HG03108 (cell line): ENCODE results near the gene TMC6.

Experiments
- ATAC-seq: cut with Tn5 transposase; IDR thresholded peaks from one replicate; pipeline ENCODE4 v1.9.1; 2021; ENCODE audit warnings: moderate library complexity; ENCODE audit not compliant: unreplicated experiment

TMC6 gene

DNA sequence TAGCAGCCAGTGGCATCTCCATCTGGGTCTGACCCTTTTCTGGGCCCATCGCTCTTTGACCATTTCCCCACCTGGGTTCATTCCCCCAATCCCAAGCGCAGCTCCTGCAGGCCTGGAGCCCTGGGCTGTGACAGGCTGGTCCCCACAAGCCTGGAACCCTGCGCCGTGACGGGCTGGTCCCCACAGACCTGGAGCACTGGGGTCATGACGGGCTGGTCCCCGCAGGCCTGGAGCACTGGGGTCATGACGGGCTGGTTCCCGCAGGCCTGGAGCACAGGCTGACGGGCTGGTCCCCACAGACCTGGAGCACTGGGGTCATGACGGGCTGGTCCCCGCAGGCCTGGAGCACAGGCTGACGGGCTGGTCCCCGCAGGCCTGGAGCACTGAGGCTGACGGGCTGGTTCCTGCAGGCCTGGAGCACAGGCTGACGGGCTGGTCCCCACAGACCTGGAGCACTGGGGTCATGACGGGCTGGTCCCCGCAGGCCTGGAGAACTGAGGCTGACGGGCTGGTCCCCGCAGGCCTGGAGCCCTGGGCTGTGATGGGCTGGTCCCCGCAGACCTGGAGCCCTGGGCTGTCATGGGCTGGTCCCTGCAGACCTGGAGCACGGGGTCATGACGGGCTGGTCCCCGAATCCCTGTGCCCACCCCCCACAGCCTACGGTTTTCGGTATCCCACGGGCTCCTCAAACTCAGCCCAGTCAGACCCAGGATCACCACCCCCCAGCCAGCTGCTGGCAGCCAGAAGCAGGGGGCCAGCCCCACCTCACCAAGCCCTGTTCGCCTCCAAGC, 16.6 kb downstream of the TMC6 start:
- no peak for ATAC-seq

GRCh38 chr17:78111016-78111726, 17.4 kb downstream of the TMC6 start:
- no peak for ATAC-seq

- no peak for ATAC-seq
Observed at GRCh38 chr17:78110363-78111015, 18.1 kb downstream of the TMC6 start.

GRCh38 chr17:78109489-78109761, 19.1 kb downstream of the TMC6 start:
- ATAC-seq = no peak

- no peak for ATAC-seq
Observed at GRCh38 chr17:78108726-78109488, 19.6 kb downstream of the TMC6 start.

GRCh38 chr17:78107976-78108725, 20.4 kb downstream of the TMC6 start:
- no peak for ATAC-seq

DNA sequence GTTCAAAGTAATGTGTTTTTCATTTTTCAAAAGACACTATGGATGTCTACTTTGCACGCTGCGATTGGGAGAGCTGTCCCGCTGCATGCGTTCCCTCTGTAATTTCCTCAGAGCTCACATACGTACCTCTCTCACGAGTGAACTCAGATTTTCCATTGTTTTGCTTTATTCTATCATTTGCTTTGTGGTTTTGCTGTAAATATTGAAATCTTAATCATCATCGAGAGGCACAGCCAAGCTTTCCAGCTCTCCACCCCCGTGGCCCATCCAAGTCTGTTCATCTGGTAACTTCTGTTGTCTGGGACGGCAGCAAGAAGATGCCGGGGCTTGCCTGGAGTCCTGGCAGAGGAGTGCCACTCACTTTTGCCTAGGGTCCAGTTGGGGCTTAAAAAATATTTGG, 21.1 kb downstream of the TMC6 start:
- no peak for ATAC-seq

DNA sequence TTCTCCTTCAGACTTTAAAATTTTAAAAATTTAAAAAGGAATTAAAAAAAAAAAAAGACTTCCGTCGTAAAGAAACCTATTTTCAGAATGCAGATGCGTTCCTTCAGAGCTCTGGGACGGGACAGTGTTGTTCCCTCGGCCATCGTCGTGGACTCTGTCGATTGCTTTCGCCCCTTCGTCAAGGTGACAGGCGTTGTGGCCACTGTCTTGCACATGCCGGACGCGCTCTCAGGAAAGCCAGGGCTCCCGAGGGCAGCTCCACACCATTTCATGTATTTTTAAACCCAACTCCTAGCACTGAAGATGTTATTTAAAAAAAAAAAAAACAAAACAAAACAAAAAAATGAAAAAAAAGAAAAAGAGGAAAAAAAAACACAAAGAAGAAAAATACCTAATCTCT, 22.3 kb downstream of the TMC6 start:
- ATAC-seq = no peak

- no peak for ATAC-seq
Observed at GRCh38 chr17:78105551-78105950, 23.0 kb downstream of the TMC6 start.

DNA sequence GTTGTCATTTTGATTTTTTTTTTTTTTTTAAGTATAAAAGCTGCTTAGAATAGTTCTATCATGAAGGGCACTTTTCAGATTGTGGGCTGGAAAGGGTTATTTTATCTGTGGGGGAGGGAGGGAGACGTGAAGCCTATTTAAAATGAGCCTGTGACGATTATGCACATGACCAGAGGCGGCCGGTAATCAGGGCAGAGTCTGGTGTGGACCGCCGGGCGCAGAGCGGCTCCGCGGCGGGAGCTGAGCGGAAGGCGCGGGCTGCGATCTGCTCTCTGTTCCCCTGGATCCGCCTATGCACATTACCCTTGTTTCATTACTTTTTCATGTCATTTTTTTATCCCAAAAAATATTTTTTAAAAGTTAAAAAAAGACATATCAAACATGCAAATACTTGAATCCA, 23.5 kb downstream of the TMC6 start:
- ATAC-seq = no peak

DNA sequence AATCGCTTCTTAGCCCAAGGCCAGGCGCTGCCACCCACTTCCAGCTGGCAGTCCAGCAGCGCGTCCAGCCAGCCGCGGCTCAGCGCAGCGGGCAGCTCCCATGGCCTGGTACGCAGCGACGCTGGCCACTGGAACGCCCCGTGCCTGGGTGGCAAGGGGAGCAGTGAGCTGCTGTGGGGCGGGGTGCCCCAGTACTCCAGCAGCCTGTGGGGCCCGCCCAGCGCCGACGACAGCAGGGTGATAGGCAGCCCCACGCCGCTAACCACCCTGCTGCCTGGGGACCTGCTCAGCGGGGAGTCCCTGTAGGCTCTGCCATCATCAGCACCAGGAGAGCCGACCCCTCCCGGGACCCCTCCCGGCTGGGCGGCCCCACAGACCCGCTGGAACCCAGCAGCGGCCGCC, 24.0 kb downstream of the TMC6 start:
- ATAC-seq = no peak

GRCh38 chr17:78103311-78103710, 25.2 kb downstream of the TMC6 start:
- no peak for ATAC-seq

DNA sequence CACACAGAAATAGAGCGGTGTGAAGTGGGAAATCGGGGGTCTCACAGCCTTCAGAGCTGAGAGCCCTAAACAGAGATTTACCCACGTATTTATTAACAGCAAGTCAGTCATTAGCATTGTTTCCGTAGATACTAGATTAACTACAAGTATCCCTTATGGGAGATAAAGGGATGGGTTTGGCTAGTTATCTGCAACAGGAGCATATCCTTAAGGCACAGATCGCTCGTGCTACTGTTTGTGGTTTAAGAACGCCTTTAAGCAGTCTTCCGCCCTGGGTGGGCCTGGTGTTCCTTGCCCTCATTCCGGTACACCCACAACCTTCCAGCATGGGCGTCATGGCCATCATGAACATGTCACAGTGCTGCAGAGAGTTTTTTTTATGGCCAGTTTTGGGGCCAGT, 27.0 kb downstream of the TMC6 start:
- ATAC-seq = no peak

DNA sequence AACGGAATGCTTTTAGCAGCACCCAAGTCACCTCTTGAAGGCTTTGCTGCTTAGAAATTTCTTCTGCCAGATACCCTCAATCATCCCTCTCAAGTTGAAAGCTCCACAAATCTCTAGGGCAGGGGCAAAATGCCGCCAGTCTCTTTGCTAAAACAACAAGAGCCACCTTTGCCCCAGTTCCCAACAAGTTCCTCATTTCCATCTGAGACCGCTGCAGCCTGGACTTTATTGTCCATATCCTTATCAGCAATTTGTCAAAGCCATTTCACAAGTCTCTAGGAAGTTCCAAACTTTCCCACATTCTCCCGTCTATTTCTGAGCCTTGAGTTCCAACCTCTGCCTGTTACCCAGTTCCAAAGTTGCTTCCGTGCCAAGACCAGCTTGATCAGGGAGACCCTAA, 27.4 kb downstream of the TMC6 start:
- no peak for ATAC-seq

GRCh38 chr17:78096093-78096492, 32.5 kb downstream of the TMC6 start:
- ATAC-seq = no peak

GRCh38 chr17:78095035-78095434, 33.5 kb downstream of the TMC6 start:
- ATAC-seq = no peak

- no peak for ATAC-seq
Observed at GRCh38 chr17:78092794-78093324, 35.7 kb downstream of the TMC6 start.

GRCh38 chr17:78089576-78090281, 38.8 kb downstream of the TMC6 start:
- ATAC-seq = no peak

DNA sequence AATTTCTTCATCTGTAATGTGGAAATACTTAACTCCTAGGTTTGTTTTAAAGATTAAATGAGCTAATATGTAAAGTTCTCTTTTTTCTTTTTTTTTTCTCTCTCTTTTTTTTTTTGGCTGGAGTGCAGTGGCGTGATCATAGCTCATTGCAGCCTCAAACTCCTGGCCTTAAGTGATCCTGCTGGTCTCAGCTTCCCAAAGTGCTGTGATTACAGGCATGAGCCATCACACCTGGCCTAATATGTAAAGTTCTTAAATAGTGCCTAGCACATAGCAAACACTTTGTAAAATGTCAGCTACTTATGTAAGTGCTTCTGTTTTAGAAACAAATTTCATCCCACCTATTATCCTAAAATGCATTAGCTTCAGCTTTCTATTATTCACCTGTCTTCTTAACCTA, 40.0 kb downstream of the TMC6 start:
- ATAC-seq = no peak

GRCh38 chr17:78086740-78087139, 41.8 kb downstream of the TMC6 start:
- ATAC-seq = no peak
